PC-9 (cell line): ENCODE results near the gene MYO5B. TPM values are rescaled to one million over a fixed set of nuclear protein-coding genes. Genes with fewer than 3 reads are reported as not detected.

Experiments
- BruUV-seq: library from RNA; stranded (reverse); fragments of 400-500 nt; replicated peaks from 2 replicates; lab custom pipeline; 2021; lab: Mats Ljungman, UMichigan
- CTCF ChIA-PET: fragments of 300-600 bp; sonication (Branson Sonifier 250); formaldehyde crosslinking; loops from one replicate; lab custom pipeline; 2022; ENCODE audit warnings: antibody characterized with exemption; lab: Charles Lee
- POLR2A ChIA-PET: fragments of 300-600 bp; sonication (Branson Sonifier 250); formaldehyde crosslinking; loops from one replicate; lab custom pipeline; 2022; ENCODE audit warnings: antibody characterized with exemption; ENCODE audit not compliant: unreplicated experiment; lab: Charles Lee
- DNase-seq, 2 experiments: peaks; one replicate each; pipeline versions ENCODE4 v3.0.0 to v3.0.0-alpha.2; 2015 to 2022; ENCODE audit warnings: mixed read lengths in 1 of 2
- H2AFZ ChIP-seq: fragments of 200-600 bp; sonication (generic); 2 replicates; pipeline ENCODE4 v1.8.1; 2017; ENCODE audit warnings: antibody characterized with exemption
- H3F3A ChIP-seq: fragments of 200-600 bp; sonication (generic); 2 replicates; pipeline ENCODE4 v1.8.1; 2017; ENCODE audit warnings: antibody characterized with exemption, mild to moderate bottlenecking, low read depth; ENCODE audit not compliant: insufficient read depth
- H3K27ac ChIP-seq: fragments of 200-600 bp; sonication (generic); 2 replicates; pipeline ENCODE4 v1.6.1; 2016; ENCODE audit warnings: mixed run types
- H3K27me3 ChIP-seq: fragments of 200-600 bp; sonication (generic); 2 replicates; pipeline ENCODE4 v1.6.1; 2016; ENCODE audit warnings: low read depth, mixed run types; ENCODE audit not compliant: insufficient read depth
- H3K36me3 ChIP-seq: fragments of 200-600 bp; sonication (generic); 2 replicates; pipeline ENCODE4 v1.6.1; 2016; ENCODE audit warnings: low read depth, mixed run types
- H3K4me1 ChIP-seq: fragments of 200-600 bp; sonication (generic); replicated peaks from 2 replicates; pipeline ENCODE4 v1.6.1; 2016; ENCODE audit warnings: mixed run types; ENCODE audit not compliant: insufficient read depth
- H3K4me2 ChIP-seq: fragments of 200-600 bp; sonication (generic); 2 replicates; pipeline ENCODE4 v1.6.1; 2017; ENCODE audit warnings: mixed run types
- H3K4me3 ChIP-seq: fragments of 200-600 bp; sonication (generic); 2 replicates; pipeline ENCODE4 v1.6.1; 2016; ENCODE audit warnings: mixed run types
- H3K79me2 ChIP-seq: fragments of 200-600 bp; sonication (generic); 2 replicates; pipeline ENCODE4 v1.6.1; 2017; ENCODE audit warnings: low read depth, mixed run types
- H3K9me2 ChIP-seq: fragments of 200-600 bp; sonication (generic); 2 replicates; pipeline ENCODE4 v1.8.1; 2017; ENCODE audit warnings: mild to moderate bottlenecking; ENCODE audit not compliant: insufficient read depth
- H3K9me3 ChIP-seq: fragments of 200-600 bp; sonication (generic); 2 replicates; pipeline ENCODE4 v1.8.1; 2016; ENCODE audit warnings: low read depth; ENCODE audit not compliant: insufficient read depth
- H4K20me1 ChIP-seq: fragments of 200-600 bp; sonication (generic); 2 replicates; pipeline ENCODE4 v1.8.1; 2017; ENCODE audit not compliant: insufficient read depth
- EZH2 ChIP-seq: fragments of 200-600 bp; sonication (generic); IDR thresholded peaks from 2 replicates; pipeline ENCODE4 v1.8.0; 2017; ENCODE audit warnings: antibody characterized with exemption, low read depth
- intact Hi-C: fragments of 100-400 bp; cut with micrococcal nuclease; formaldehyde crosslinking; loops from one replicate; pipeline ENCODE4 v1.10.0; 2022; ENCODE audit not compliant: unreplicated experiment
- total RNA-seq: library from RNA; stranded (reverse); gene quantifications from 2 replicates; pipeline ENCODE4 v1.2.3, GENCODE V29; 2021
- TF ChIP-seq, protein P1 (sequence below): fragments of 200-600 bp; sonication (generic); conservative IDR thresholded peaks from 2 replicates; pipeline ENCODE4 v1.6.1; 2017; ENCODE audit warnings: mixed run types, antibody characterized with exemption, mild to moderate bottlenecking, moderate library complexity

The MYO5B gene
- total RNA-seq, 1 experiment from 2014 or later = 25.4 TPM

DNA sequence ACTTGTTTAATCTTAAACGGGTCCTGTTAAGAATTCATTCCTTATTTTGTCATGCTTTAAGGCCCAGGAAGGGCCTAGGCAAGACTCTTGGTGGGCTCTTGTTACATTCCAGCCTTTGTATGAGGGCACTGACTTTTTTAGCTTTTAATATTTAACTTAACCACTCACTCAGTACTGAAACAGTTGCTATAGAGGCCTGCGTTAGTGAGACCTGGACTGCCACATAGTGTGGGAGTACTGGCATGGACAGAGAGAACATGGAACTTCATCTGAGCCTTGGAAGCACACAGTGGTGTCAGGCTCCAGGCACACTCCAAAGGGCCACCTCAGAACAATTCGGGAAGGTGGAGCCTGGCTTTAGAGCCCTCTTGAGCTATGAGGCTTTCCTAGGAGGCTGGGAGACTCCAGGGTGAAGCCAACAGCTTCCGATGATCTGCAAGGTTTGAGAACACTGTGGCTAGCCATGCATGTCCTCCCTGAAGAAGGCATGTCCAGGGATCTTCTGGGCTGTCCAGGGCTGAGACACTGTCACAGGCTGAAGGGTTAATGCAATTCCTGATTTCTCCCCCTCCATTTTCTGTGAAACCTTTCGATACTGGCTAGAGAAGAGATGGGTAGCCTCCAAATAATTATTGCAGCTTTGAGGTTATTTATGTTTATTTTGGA, 226.2 kb downstream of the MYO5B start:
- H3K4me1 ChIP-seq = no peaks in the 10 kb centered on the region
- no peak overlapping the region for H3K4me2 ChIP-seq
- H3K27ac ChIP-seq = no peak overlapping the region
- H4K20me1 ChIP-seq = no peaks in the 10 kb centered on the region
- intact Hi-C loops = loop anchor here (10.0 kb wide), 1 partner anchor 64 kb away; no protein-coding TSS in a partner anchor
- no peaks in the 10 kb centered on the region for H3K27me3 ChIP-seq
- TF ChIP-seq, protein P1, sequence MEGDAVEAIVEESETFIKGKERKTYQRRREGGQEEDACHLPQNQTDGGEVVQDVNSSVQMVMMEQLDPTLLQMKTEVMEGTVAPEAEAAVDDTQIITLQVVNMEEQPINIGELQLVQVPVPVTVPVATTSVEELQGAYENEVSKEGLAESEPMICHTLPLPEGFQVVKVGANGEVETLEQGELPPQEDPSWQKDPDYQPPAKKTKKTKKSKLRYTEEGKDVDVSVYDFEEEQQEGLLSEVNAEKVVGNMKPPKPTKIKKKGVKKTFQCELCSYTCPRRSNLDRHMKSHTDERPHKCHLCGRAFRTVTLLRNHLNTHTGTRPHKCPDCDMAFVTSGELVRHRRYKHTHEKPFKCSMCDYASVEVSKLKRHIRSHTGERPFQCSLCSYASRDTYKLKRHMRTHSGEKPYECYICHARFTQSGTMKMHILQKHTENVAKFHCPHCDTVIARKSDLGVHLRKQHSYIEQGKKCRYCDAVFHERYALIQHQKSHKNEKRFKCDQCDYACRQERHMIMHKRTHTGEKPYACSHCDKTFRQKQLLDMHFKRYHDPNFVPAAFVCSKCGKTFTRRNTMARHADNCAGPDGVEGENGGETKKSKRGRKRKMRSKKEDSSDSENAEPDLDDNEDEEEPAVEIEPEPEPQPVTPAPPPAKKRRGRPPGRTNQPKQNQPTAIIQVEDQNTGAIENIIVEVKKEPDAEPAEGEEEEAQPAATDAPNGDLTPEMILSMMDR = no peak
- TF ChIP-seq EZH2 = no peak
- no peaks in the 10 kb centered on the region for H3K36me3 ChIP-seq
- ChIA-PET POLR2A (no interaction called here), CTCF (no interaction called here)
- H3K9me2 ChIP-seq = no peaks in the 10 kb centered on the region
- H3K4me3 ChIP-seq = no peak overlapping the region
- no peak overlapping the region for H2AFZ ChIP-seq
- BruUV-seq = no TSS peak
- no peaks in the 10 kb centered on the region for H3F3A ChIP-seq
- DNase-seq = no peak
- H3K79me2 ChIP-seq = no peaks in the 10 kb centered on the region
- H3K9me3 ChIP-seq = no peaks in the 10 kb centered on the region

DNA sequence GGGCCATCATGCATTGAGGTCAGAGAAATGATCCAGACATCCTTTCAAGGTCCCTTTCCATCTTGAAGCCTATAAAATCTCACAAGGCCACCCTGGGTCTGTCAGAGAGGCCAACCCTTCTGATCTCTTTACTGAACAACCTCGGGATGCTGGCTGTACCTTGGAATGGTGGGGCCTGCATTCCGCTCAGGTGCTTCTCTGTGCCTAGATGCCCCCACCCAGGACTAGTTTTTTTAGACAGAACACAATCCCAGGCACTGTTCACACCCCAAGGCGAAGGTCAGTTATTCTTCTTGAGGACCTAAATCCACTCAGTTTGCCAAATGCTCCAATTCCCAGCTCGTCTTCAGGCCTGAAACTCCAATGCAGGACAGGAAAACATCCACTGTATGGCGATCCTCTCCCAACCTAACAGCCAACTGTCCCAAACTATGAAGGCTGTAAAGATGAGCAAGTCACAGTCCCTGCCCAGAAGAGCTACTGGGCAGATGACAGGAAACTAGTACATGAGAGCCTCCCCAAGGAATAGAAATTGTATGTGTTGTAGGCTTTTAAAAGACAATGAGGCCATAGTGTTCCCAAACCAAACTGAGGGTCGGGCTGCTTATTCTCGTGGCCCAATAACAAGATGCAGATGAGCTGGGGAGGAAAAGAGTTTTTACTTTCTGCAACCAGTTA, 227.2 kb downstream of the MYO5B start:
- intact Hi-C loops = loop anchor here (10.0 kb wide), 1 partner anchor 63 kb away; no protein-coding TSS in a partner anchor
- no peaks in the 10 kb centered on the region for H4K20me1 ChIP-seq
- no peaks in the 10 kb centered on the region for H3K4me1 ChIP-seq
- H3K4me3 ChIP-seq = no peak overlapping the region
- H3K4me2 ChIP-seq = no peak overlapping the region
- no peak overlapping the region for H2AFZ ChIP-seq
- no peak overlapping the region for H3K27ac ChIP-seq
- H3K79me2 ChIP-seq = no peaks in the 10 kb centered on the region
- no peaks in the 10 kb centered on the region for H3K9me2 ChIP-seq
- H3K36me3 ChIP-seq = no peaks in the 10 kb centered on the region
- no TSS peak for BruUV-seq
- H3F3A ChIP-seq = no peaks in the 10 kb centered on the region
- CTCF ChIA-PET = no interaction called here
- no peaks in the 10 kb centered on the region for H3K9me3 ChIP-seq
- H3K27me3 ChIP-seq = no peaks in the 10 kb centered on the region
- no peak for DNase-seq
- no peak for TF ChIP-seq EZH2
- TF ChIP-seq, protein P1 = no peak
- POLR2A ChIA-PET = no interaction called here

- DNase-seq = no peak
- no peaks in the 10 kb centered on the region for H3K27me3 ChIP-seq
- intact Hi-C loops = loop anchor here (10.0 kb wide), 1 partner anchor 62 kb away; no protein-coding TSS in a partner anchor
- BruUV-seq = no TSS peak
- no peaks in the 10 kb centered on the region for H3K4me1 ChIP-seq
- H3K79me2 ChIP-seq = no peaks in the 10 kb centered on the region
- H3K27ac ChIP-seq = no peak overlapping the region
- H4K20me1 ChIP-seq = no peaks in the 10 kb centered on the region
- no peak overlapping the region for H2AFZ ChIP-seq
- TF ChIP-seq EZH2 = no peak
- TF ChIP-seq, protein P1 = no peak
- ChIA-PET CTCF (no interaction called here), POLR2A (no interaction called here)
- no peaks in the 10 kb centered on the region for H3F3A ChIP-seq
- H3K9me3 ChIP-seq = no peaks in the 10 kb centered on the region
- no peaks in the 10 kb centered on the region for H3K9me2 ChIP-seq
- H3K4me2 ChIP-seq = no peak overlapping the region
- no peak overlapping the region for H3K4me3 ChIP-seq
- no peaks in the 10 kb centered on the region for H3K36me3 ChIP-seq
These were observed 227.8 kb downstream of the MYO5B start for GRCh38 chr18:49967171-49967570.
